Measurements from ENCODE around the gene ATF2.

GRCh38 chr2:175131252-175131651 lies 36.8 kb downstream of the ATF2 start:
- TF ChIP-seq CTCF (IDR thresholded peaks at IDR 0.05; ENCODE audit: poor library complexity) (no peak), EZH2 (IDR thresholded peaks at IDR 0.05; ENCODE audit: borderline replicate concordance) (no peak), EZH2phosphoT487 (IDR thresholded peaks at IDR 0.05; ENCODE audit: low read depth, severe bottlenecking, unreplicated experiment) (no peak)
